Measurements from ENCODE around the gene CDA.

CDA gene

GRCh38 chr1:20614131-20614579 lies 25.3 kb downstream of the CDA start:
- no peak overlapping the region for H3K27ac ChIP-seq (ENCODE audit: low read depth, low read length)
- no peaks in the 10 kb centered on the region for H3K36me3 ChIP-seq (ENCODE audit: control insufficient read depth in 1 of 2, insufficient read depth in 2 of 2, low read length in 2 of 2)

GRCh38 chr1:20615946-20616846 lies 27.3 kb downstream of the CDA start:
- H3K4me1 ChIP-seq (ENCODE audit: control insufficient read depth in 1 of 2, insufficient read depth in 2 of 2, low read length in 2 of 2), result peaks cover 11 to 17% of the 10 kb centered on the region in 2 donors
- H3K36me3 ChIP-seq (ENCODE audit: control insufficient read depth in 1 of 2, insufficient read depth in 2 of 2, low read length in 2 of 2), result no peaks in the 10 kb centered on the region
- no peaks in the 10 kb centered on the region for H3K27me3 ChIP-seq (ENCODE audit: control insufficient read depth in 1 of 2, insufficient read depth in 2 of 2, low read length in 2 of 2)
- H3K9me3 ChIP-seq (ENCODE audit: control insufficient read depth in 1 of 2, low read length in 2 of 2), result no peaks in the 10 kb centered on the region
- no peak overlapping the region for H3K4me3 ChIP-seq (ENCODE audit: low read depth in 1 of 2, low read length in 2 of 2)
- H3K9ac ChIP-seq (ENCODE audit: low read depth in 1 of 2, low read length in 2 of 2), result no peak overlapping the region
- H3K27ac ChIP-seq (ENCODE audit: low read depth, low read length), result no peak overlapping the region

More at GRCh38 chr1:20614131-20614579, 25.3 kb downstream of the CDA start:
- no peak overlapping the region for H3K4me3 ChIP-seq (ENCODE audit: low read depth in 1 of 2, low read length in 2 of 2)
- H3K9ac ChIP-seq (ENCODE audit: low read depth in 1 of 2, low read length in 2 of 2), result no peak overlapping the region
- peaks cover 11 to 17% of the 10 kb centered on the region in 2 donors for H3K4me1 ChIP-seq (ENCODE audit: control insufficient read depth in 1 of 2, insufficient read depth in 2 of 2, low read length in 2 of 2)
- no peaks in the 10 kb centered on the region for H3K9me3 ChIP-seq (ENCODE audit: control insufficient read depth in 1 of 2, low read length in 2 of 2)
- no peaks in the 10 kb centered on the region for H3K27me3 ChIP-seq (ENCODE audit: control insufficient read depth in 1 of 2, insufficient read depth in 2 of 2, low read length in 2 of 2)

GRCh38 chr1:20616847-20617487 lies 28.1 kb downstream of the CDA start:
- Histone ChIP-seq H3K27me3 (ENCODE audit: control insufficient read depth in 1 of 2, insufficient read depth in 2 of 2, low read length in 2 of 2) (no peaks in the 10 kb centered on the region), H3K36me3 (ENCODE audit: control insufficient read depth in 1 of 2, insufficient read depth in 2 of 2, low read length in 2 of 2) (no peaks in the 10 kb centered on the region), H3K4me1 (ENCODE audit: control insufficient read depth in 1 of 2, insufficient read depth in 2 of 2, low read length in 2 of 2) (peaks cover 11 to 17% of the 10 kb centered on the region in 2 donors), H3K4me3 (ENCODE audit: low read depth in 1 of 2, low read length in 2 of 2) (no peak overlapping the region), H3K9me3 (ENCODE audit: control insufficient read depth in 1 of 2, low read length in 2 of 2) (no peaks in the 10 kb centered on the region), H3K9ac (ENCODE audit: low read depth in 1 of 2, low read length in 2 of 2) (no peak overlapping the region), H3K27ac (ENCODE audit: low read depth, low read length) (no peak overlapping the region)

GRCh38 chr1:20618550-20618949 lies 29.7 kb downstream of the CDA start:
- Histone ChIP-seq H3K9me3 (ENCODE audit: control insufficient read depth in 1 of 2, low read length in 2 of 2) (no peaks in the 10 kb centered on the region), H3K9ac (ENCODE audit: low read depth in 1 of 2, low read length in 2 of 2) (no peak overlapping the region), H3K27me3 (ENCODE audit: control insufficient read depth in 1 of 2, insufficient read depth in 2 of 2, low read length in 2 of 2) (no peaks in the 10 kb centered on the region), H3K36me3 (ENCODE audit: control insufficient read depth in 1 of 2, insufficient read depth in 2 of 2, low read length in 2 of 2) (no peaks in the 10 kb centered on the region), H3K4me1 (ENCODE audit: control insufficient read depth in 1 of 2, insufficient read depth in 2 of 2, low read length in 2 of 2) (peaks cover 5 to 13% of the 10 kb centered on the region in 2 donors), H3K27ac (ENCODE audit: low read depth, low read length) (no peak overlapping the region), H3K4me3 (ENCODE audit: low read depth in 1 of 2, low read length in 2 of 2) (no peak overlapping the region)

- Histone ChIP-seq H3K9ac (ENCODE audit: low read depth in 1 of 2, low read length in 2 of 2) (no peak overlapping the region), H3K4me3 (ENCODE audit: low read depth in 1 of 2, low read length in 2 of 2) (no peak overlapping the region), H3K27ac (ENCODE audit: low read depth, low read length) (no peak overlapping the region), H3K36me3 (ENCODE audit: control insufficient read depth in 1 of 2, insufficient read depth in 2 of 2, low read length in 2 of 2) (no peaks in the 10 kb centered on the region), H3K4me1 (ENCODE audit: control insufficient read depth in 1 of 2, insufficient read depth in 2 of 2, low read length in 2 of 2) (peaks cover 0 to 5% of the 10 kb centered on the region in 2 donors), H3K9me3 (ENCODE audit: control insufficient read depth in 1 of 2, low read length in 2 of 2) (no peaks in the 10 kb centered on the region), H3K27me3 (ENCODE audit: control insufficient read depth in 1 of 2, insufficient read depth in 2 of 2, low read length in 2 of 2) (no peaks in the 10 kb centered on the region)
Measured at GRCh38 chr1:20619999-20620398, 31.1 kb downstream of the CDA start.

- no peaks in the 10 kb centered on the region for H3K36me3 ChIP-seq (ENCODE audit: control insufficient read depth in 1 of 2, insufficient read depth in 2 of 2, low read length in 2 of 2)
Measured at GRCh38 chr1:20621012-20621411, 32.1 kb downstream of the CDA start.

GRCh38 chr1:20624709-20625108 lies 35.8 kb downstream of the CDA start:
- no peak overlapping the region for H3K27ac ChIP-seq (ENCODE audit: low read depth, low read length)
- H3K9ac ChIP-seq (ENCODE audit: low read depth in 1 of 2, low read length in 2 of 2), result no peak overlapping the region
- H3K9me3 ChIP-seq (ENCODE audit: control insufficient read depth in 1 of 2, low read length in 2 of 2), result no peaks in the 10 kb centered on the region
- H3K4me1 ChIP-seq (ENCODE audit: control insufficient read depth in 1 of 2, insufficient read depth in 2 of 2, low read length in 2 of 2), result no peaks in the 10 kb centered on the region
- H3K27me3 ChIP-seq (ENCODE audit: control insufficient read depth in 1 of 2, insufficient read depth in 2 of 2, low read length in 2 of 2), result no peaks in the 10 kb centered on the region
- no peaks in the 10 kb centered on the region for H3K36me3 ChIP-seq (ENCODE audit: control insufficient read depth in 1 of 2, insufficient read depth in 2 of 2, low read length in 2 of 2)
- no peak overlapping the region for H3K4me3 ChIP-seq (ENCODE audit: low read depth in 1 of 2, low read length in 2 of 2)

More at GRCh38 chr1:20621012-20621411, 32.1 kb downstream of the CDA start:
- Histone ChIP-seq H3K9me3 (ENCODE audit: control insufficient read depth in 1 of 2, low read length in 2 of 2) (no peaks in the 10 kb centered on the region), H3K27me3 (ENCODE audit: control insufficient read depth in 1 of 2, insufficient read depth in 2 of 2, low read length in 2 of 2) (no peaks in the 10 kb centered on the region), H3K4me3 (ENCODE audit: low read depth in 1 of 2, low read length in 2 of 2) (no peak overlapping the region), H3K9ac (ENCODE audit: low read depth in 1 of 2, low read length in 2 of 2) (no peak overlapping the region), H3K4me1 (ENCODE audit: control insufficient read depth in 1 of 2, insufficient read depth in 2 of 2, low read length in 2 of 2) (peaks cover 0 to 5% of the 10 kb centered on the region in 2 donors), H3K27ac (ENCODE audit: low read depth, low read length) (no peak overlapping the region)

- Histone ChIP-seq H3K4me3 (ENCODE audit: low read depth in 1 of 2, low read length in 2 of 2) (no peak overlapping the region), H3K9ac (ENCODE audit: low read depth in 1 of 2, low read length in 2 of 2) (no peak overlapping the region), H3K27me3 (ENCODE audit: control insufficient read depth in 1 of 2, insufficient read depth in 2 of 2, low read length in 2 of 2) (no peaks in the 10 kb centered on the region), H3K9me3 (ENCODE audit: control insufficient read depth in 1 of 2, low read length in 2 of 2) (no peaks in the 10 kb centered on the region), H3K36me3 (ENCODE audit: control insufficient read depth in 1 of 2, insufficient read depth in 2 of 2, low read length in 2 of 2) (no peaks in the 10 kb centered on the region), H3K4me1 (ENCODE audit: control insufficient read depth in 1 of 2, insufficient read depth in 2 of 2, low read length in 2 of 2) (no peaks in the 10 kb centered on the region), H3K27ac (ENCODE audit: low read depth, low read length) (no peak overlapping the region)
Measured at GRCh38 chr1:20625176-20626097, 36.5 kb downstream of the CDA start.

- no peak overlapping the region for H3K27ac ChIP-seq (ENCODE audit: low read depth, low read length)
- H3K27me3 ChIP-seq (ENCODE audit: control insufficient read depth in 1 of 2, insufficient read depth in 2 of 2, low read length in 2 of 2), result no peaks in the 10 kb centered on the region
- H3K4me1 ChIP-seq (ENCODE audit: control insufficient read depth in 1 of 2, insufficient read depth in 2 of 2, low read length in 2 of 2), result no peaks in the 10 kb centered on the region
- H3K9me3 ChIP-seq (ENCODE audit: control insufficient read depth in 1 of 2, low read length in 2 of 2), result no peaks in the 10 kb centered on the region
- H3K9ac ChIP-seq (ENCODE audit: low read depth in 1 of 2, low read length in 2 of 2), result no peak overlapping the region
- no peak overlapping the region for H3K4me3 ChIP-seq (ENCODE audit: low read depth in 1 of 2, low read length in 2 of 2)
- H3K36me3 ChIP-seq (ENCODE audit: control insufficient read depth in 1 of 2, insufficient read depth in 2 of 2, low read length in 2 of 2), result no peaks in the 10 kb centered on the region
Measured at GRCh38 chr1:20626098-20626427, 37.2 kb downstream of the CDA start.
